ENCODE results near the gene SSX2IP.
"Not testable (repeated sequence)": the region's sequence is repeated elsewhere in the genome, so short reads cannot be mapped to it uniquely, and the experiment has no call there.

The SSX2IP gene

GRCh38 chr1:84613887-84614286 is 76.4 kb downstream of the SSX2IP start:
- no peak for DNase-seq

GRCh38 chr1:84613026-84613425 is 77.2 kb downstream of the SSX2IP start:
- DNase-seq = no peak

DNA sequence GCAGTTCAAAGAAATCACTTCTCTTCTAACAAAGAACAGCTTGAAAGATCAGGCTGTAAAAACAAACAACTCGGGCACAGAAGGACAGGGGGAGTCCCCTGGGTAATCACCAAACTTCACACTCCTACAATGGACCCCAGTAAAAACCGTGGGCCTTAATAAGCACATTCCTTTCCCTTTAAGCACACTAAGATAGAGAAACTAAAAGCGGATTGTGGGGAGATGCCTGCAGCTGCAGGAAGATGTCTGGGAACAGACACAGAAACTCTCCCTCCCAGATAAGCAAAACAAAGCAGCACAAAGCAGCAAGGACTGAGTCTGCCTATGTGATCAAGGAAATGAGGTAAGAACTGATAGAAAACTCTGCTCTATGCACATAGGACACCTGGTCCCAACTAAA is 78.5 kb downstream of the SSX2IP start:
- no peak for DNase-seq

- DNase-seq = no peak
Observed at GRCh38 chr1:84611091-84611490, 79.2 kb downstream of the SSX2IP start.

DNA sequence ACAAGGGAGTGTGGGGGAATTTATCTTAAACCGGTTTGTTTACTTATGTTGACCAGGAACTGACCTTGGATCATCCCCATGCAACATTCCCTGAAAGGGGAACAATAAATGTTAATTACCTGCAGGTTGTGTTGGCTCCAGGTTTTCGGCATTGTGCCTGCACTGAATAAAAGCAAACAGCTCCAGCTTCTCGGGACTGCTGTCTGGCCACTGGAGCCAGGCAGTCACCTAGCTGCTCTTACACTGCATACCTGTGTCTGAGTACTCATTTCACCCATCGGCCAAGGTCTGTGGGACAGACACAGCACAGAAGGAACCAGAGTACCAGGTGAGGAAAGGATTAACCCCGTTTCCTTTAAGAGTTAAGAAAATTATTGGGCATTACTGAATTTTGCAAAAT is 83.3 kb downstream of the SSX2IP start:
- no peak for DNase-seq

DNA sequence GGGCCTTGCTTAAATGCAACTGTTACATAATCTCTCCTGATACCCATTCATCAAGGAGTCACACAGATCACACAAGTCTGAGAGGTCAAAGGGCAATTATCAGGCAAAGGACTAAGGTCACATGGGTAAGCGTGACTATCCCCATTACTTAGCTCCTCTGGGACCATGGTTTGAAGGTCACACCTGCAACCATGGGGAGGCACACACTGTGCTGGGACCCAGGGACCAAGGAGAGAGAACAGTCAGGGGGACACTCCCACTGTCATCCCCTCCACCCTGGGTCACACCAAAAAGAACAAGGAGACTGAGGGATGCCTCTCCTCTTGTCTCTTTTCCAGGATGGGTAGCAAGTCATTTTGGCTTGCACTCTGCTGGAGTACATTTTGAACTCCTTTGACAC is 85.1 kb downstream of the SSX2IP start:
- DNase-seq = no peak

DNA sequence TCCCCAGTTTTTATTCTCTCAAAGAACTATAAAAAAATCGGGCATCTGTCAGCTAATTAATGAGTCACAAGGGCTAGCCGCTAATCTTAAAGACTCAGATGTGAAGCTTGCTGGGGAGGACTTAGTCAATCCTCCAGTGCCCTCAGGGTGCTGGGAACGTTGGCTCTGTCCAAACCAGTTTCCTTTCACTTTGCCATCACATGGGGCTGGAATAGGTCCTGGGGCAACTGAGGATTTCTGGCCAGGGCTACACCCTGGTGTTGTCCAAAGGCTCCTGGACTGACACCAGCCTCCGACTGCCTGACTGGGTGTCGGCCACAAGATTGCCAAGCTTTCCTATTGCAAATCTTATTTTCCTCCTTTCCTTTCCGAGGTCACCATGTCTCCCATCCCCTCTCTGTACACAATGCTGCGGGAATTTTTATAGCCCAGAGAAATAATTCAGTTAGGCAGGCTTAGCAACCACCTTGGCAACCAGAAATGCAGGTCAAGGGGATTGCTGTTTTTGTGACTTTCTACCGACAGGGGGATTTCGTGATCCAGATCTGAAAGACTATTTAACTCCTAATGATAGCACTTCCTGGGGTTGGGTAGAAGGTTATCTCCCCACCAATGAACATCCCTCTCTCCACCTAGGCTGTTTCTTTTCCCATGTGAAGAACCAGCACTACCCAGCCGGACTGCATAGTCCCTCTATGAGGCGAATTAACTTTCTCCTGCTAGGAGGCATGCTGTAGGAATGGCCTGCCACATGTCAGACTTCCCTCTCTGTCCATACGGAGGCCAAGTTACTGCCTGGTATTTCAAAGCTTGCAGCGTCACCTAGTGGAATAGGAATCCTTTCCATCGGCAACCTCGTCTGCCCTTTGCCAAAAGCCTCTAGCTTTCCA is 86.1 kb downstream of the SSX2IP start:
- DNase-seq = no peak

DNA sequence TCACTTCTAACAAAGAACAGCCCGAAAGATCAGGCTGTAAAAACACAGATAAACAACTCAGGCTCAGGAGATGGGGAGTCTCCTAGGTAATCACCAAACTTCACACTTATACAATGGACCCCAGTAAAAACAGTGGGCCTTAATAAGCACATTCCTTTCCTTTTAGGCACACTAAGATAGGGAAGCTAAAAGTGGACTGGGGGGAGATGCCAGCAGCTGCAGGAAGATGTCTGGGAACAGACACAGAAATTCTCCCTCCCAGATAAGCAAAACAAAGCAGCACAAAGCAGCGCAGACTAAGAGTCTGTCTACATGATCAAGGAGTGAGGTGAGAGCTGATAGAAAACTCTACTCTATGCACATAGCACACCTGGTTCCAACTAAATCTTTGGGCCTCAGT is 87.0 kb downstream of the SSX2IP start:
- DNase-seq = no peak

DNA sequence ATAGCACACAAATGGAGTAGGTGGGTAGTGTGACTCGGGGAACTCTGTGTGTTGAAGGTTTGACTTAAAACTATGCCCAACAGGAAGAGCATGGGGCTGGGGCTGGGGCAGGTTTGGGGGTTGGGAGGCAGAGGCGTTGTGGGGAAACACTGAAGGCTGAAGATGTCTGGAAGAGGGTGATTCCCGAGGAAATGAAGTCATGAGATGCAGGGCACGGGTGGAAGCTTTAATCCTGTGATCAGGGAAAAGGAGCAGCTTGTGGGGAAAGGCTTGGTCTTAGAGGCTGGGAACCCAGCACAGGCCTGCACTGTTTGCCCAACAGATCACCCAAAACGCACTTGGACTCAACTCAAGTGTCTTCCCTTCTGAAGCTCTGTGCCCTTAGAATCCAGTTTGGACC is 89.5 kb downstream of the SSX2IP start:
- no peak for DNase-seq

DNA sequence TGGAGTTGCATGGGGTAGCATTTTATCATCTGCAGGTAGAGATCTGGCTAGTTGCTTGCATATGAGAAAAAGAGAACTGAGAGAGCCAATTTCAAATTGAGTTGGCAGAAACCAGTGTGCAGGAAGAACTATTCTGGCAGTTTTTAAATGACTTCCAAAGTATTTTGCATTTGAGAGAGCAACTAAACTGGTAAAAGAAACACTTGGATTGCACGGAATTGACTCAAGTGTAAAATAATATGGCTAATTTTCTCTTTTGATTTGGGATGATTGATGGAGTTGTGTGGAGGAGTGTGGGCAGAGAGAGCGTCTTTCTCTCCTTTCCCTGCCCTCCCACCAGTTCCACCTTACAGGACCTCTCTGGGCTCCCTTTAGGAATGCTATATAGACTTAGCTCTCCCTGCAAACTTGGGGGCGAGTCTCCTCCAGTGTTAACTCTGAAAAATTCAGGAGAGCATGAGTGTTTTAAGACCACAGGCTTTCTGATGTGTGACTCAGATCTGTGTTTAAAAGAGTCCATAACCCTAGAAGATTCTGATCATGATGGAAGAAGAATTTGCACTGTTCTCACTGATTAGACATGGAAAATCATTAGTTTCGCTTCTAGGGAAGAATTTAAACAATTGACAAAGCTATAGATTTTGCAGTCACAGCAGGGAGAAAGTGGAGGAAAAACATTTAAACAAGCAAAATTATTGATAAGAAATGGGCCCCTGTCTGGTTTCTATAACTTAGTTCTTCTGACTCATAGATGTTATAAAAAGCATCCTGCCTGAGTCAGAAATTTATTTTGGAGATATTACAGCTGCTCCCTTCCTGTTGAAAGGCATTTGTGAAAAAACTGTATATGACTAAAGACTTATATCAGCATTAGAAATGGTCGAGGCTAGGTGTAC is 91.2 kb downstream of the SSX2IP start:
- DNase-seq = no peak

- no peak for DNase-seq
Observed at GRCh38 chr1:84598418-84598817, 91.8 kb downstream of the SSX2IP start.

- DNase-seq = no peak
Observed at GRCh38 chr1:84597011-84597410, 93.2 kb downstream of the SSX2IP start.

- not testable (repeated sequence) for DNase-seq
Observed at GRCh38 chr1:84594959-84595358, 95.3 kb downstream of the SSX2IP start.
